GM11168 (cell line): ENCODE results near the gene ZNF519.
"Not testable (repeated sequence)": the region's sequence is repeated elsewhere in the genome, so short reads cannot be mapped to it uniquely, and the experiment has no call there.

Source experiments
- in situ Hi-C: fragments of 300-500 bp; cut with MboI; formaldehyde crosslinking; loops from one replicate; pipeline ENCODE4 v1.12.0; 2022; ENCODE audit warnings: low sequenced_read_pairs; ENCODE audit not compliant: unreplicated experiment

The ZNF519 gene

GRCh38 chr18:14132271-14132700, at the start of gene ZNF519:
Gene ZNF519 (minus strand): TSS chr18:14132435. CDS start chr18:14132277, 158 bp downstream.
- in situ Hi-C loops = not testable (repeated sequence)

GRCh38 chr18:14179306-14179705, 47.1 kb upstream of the ZNF519 start:
- in situ Hi-C loops = loop anchor here (25.0 kb wide), 1 partner anchor 208 kb away; no protein-coding TSS in a partner anchor

- in situ Hi-C loops = loop anchor here (25.0 kb wide), 1 partner anchor 209 kb away; no protein-coding TSS in a partner anchor
Measured at GRCh38 chr18:14178321-14179196, 46.3 kb upstream of the ZNF519 start.

- in situ Hi-C loops = loop anchor here (25.0 kb wide), 1 partner anchor 210 kb away; no protein-coding TSS in a partner anchor
Measured at GRCh38 chr18:14177540-14178320, 45.5 kb upstream of the ZNF519 start.

GRCh38 chr18:14175404-14175803, 43.2 kb upstream of the ZNF519 start:
- in situ Hi-C loops = loop anchor here (25.0 kb wide), 1 partner anchor 212 kb away; no protein-coding TSS in a partner anchor

- in situ Hi-C loops = loop anchor here (25.0 kb wide), 1 partner anchor 213 kb away; no protein-coding TSS in a partner anchor
Measured at GRCh38 chr18:14174706-14175085, 42.5 kb upstream of the ZNF519 start.

- in situ Hi-C loops = not testable (repeated sequence)
Measured at GRCh38 chr18:14174002-14174705, 41.9 kb upstream of the ZNF519 start.

GRCh38 chr18:14173116-14173951, 41.1 kb upstream of the ZNF519 start:
- in situ Hi-C loops = not testable (repeated sequence)

GRCh38 chr18:14172142-14173115, 40.2 kb upstream of the ZNF519 start:
- in situ Hi-C loops = not testable (repeated sequence)

GRCh38 chr18:14171301-14172141, 39.3 kb upstream of the ZNF519 start:
- in situ Hi-C loops = not testable (repeated sequence)

GRCh38 chr18:14170367-14171036, 38.3 kb upstream of the ZNF519 start:
- in situ Hi-C loops = not testable (repeated sequence)

GRCh38 chr18:14162915-14163314, 30.7 kb upstream of the ZNF519 start:
- in situ Hi-C loops = not testable (repeated sequence)

GRCh38 chr18:14151564-14152113, 19.4 kb upstream of the ZNF519 start:
- in situ Hi-C loops = not testable (repeated sequence)

- in situ Hi-C loops = not testable (repeated sequence)
Measured at GRCh38 chr18:14150766-14151165, 18.5 kb upstream of the ZNF519 start.

GRCh38 chr18:14149916-14150420, 17.7 kb upstream of the ZNF519 start:
- in situ Hi-C loops = not testable (repeated sequence)
